Stimulated activated CD4-positive, alpha-beta T cell treated with anti-CD3 and anti-CD28 coated beads, Interleukin-1b, Interleukin-23, amount 100 ng/mL, for 1 hour (primary cell): ENCODE results near the gene KIF12.

ENCODE experiments used
- DNase-seq, 2 donors: peaks; one replicate each; pipeline ENCODE4 v3.0.0-alpha.2; 2020; ENCODE audit warnings: low read depth in 2 of 2

KIF12 gene

GRCh38 chr9:114107286-114108001, 8.4 kb upstream of the KIF12 start:
- DNase-seq: no peak

GRCh38 chr9:114105236-114105635, 6.1 kb upstream of the KIF12 start:
- no peak for DNase-seq

DNA sequence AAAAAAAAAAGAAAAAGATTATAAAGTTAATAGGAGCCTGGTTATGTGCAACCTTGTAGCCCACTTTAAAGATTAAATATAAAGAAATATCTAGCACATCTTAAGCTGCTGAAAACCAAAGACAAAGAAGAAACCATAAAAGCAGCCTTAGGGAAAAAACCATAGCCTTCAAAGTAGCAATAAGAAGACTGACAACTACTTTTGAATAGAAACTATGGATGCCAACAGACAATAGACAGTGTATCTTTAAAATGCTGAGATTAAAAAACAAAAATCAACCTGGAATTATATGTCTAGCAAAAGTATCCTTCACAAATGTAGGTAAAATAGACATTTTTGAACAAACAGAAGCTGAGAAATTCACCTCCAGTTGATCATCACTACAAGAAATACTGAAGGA, 3.4 kb upstream of the KIF12 start:
- DNase-seq: no peak

GRCh38 chr9:114100536-114100935, 1.4 kb upstream of the KIF12 start:
- DNase-seq: no peak

- DNase-seq: no peak
Observed at GRCh38 chr9:114099669-114100270, 678 bp upstream of the KIF12 start.

GRCh38 chr9:114098021-114098935, 814 bp downstream of the KIF12 start:
- no peak for DNase-seq

- no peak for DNase-seq
Observed at GRCh38 chr9:114097613-114098020, 1.5 kb downstream of the KIF12 start.

GRCh38 chr9:114096866-114097612, 2.1 kb downstream of the KIF12 start:
- DNase-seq: no peak

DNA sequence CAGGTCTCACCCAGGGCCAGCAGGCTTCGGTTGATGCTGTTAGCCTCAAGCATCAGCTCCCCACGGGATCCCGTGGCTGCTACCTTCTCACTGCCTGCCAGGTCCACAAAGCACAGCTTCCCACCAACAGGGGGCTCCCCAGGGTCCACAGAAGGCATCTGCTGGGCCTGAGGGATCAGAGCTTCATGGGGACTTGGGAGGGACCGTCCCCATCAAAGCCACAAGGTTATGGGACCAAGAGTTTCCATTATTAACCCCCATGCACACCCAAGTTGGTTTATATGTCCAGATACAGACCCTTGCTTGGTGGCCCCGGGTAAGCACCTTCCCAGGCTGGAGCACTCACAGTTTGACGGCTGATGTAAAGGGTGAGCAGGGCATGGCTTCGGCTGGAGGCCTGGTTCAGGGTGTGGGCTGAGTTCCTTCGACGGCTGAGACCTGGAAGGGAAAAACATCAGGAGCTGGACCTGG, 3.0 kb downstream of the KIF12 start:
- no peak for DNase-seq

DNA sequence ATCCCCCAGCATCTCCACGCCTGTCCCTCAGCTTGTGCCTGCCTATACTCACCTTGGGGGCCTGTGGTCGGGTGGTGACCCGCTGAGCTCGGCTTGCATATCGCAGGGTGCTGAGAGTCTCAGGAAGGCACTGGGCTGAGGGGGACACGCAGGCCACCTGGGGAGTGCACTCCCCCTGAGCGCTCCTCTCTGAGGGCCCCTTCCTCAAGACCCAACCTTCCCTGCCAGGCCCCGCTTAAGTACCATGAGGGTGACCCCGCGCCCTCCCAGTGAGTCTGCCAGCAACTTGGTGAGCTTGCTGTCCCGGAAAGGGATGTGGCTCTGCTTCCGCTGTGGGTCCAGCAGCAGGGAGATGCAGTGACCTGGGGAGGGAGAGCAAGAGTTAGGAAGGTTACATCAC, 4.1 kb downstream of the KIF12 start:
- no peak for DNase-seq

GRCh38 chr9:114093761-114094505, 5.2 kb downstream of the KIF12 start:
- no peak for DNase-seq

GRCh38 chr9:114093031-114093471, 6.0 kb downstream of the KIF12 start:
- no peak for DNase-seq

- DNase-seq: no peak
Observed at GRCh38 chr9:114092336-114092735, 6.8 kb downstream of the KIF12 start.

- no peak for DNase-seq
Observed at GRCh38 chr9:114091711-114092110, 7.4 kb downstream of the KIF12 start.

DNA sequence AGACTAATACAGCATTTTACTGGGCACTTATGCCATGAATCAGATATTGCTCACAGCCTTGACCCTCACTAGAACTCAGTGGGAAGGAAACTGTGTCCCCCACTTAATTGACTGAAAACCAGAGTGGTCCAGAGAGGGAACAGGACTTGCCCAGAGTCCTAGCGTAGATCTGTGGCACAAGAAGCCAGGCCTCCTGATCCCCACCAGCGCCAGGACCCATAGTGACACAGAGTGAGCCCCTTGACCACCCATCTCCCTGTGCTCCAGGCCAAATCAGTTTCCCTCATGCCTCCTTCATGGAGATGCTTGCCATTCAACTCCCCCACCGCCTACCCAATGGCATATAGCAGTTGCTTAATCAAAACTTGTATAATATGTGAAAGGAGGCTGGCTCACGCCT, 8.3 kb downstream of the KIF12 start:
- DNase-seq: no peak

- no peak for DNase-seq
Observed at GRCh38 chr9:114089206-114089840, 9.8 kb downstream of the KIF12 start.

DNA sequence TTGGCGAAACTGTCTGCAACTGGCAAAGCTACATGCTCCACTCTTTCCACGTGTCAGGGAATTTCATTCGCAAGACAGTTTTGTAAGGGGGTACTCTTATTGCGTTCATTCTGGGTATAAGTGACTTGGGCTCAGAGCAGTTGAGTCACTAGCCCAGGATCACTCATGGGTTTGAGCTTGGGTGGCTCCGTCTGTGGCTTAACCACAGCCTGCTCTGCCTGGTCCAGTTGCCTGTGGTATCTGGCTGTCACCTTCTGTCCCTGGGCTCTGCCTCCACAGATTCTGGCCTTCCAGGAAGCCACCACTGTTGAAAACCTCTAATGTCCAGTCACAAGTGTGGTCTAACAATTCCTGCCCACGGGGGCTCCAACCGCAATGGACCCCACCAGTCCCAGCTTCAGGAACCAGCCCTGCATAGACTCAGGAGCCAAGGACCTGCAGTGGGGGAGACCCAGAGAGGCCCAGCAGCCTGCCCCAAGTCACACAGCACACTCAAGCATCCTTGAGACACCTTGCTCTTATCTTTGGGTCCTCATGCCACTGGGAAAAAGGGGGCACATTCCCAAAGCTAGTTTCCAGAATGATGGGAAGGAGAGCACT, 10.4 kb downstream of the KIF12 start:
- DNase-seq: no peak

- DNase-seq: no peak
Observed at GRCh38 chr9:114087721-114088120, 11.4 kb downstream of the KIF12 start.

- no peak for DNase-seq
Observed at GRCh38 chr9:114086607-114087006, 12.5 kb downstream of the KIF12 start.

DNA sequence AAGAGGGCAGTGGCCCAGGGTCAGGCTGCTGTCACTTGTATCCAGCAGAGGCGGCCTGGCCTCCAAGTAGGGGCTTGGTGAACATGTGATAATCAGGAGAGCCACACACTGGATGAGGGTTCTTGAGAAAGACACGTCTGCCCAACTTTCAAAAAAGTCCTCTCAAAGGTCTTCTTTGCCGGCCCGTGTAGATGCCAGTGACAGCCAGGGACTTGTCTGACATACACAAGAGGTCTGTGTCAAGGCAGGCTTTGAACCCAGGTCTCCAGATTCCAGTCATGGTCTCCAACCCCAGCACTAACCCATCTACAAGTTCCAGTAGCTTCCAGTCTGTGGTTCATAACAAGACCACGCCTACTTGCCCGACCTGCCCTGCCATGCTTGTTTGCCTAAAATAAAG, 13.1 kb downstream of the KIF12 start:
- no peak for DNase-seq
